Stromal cell of bone marrow (primary cell): ENCODE measurements around the gene EXOC6B.
A peak's percentile ranks its signal among the peaks of the same experiment; 100 is the strongest.

Source experiments
- DNase-seq: peaks from one replicate; pipeline ENCODE4 v3.0.0-alpha.2; 2012; ENCODE audit warnings: low read depth

EXOC6B gene

DNA sequence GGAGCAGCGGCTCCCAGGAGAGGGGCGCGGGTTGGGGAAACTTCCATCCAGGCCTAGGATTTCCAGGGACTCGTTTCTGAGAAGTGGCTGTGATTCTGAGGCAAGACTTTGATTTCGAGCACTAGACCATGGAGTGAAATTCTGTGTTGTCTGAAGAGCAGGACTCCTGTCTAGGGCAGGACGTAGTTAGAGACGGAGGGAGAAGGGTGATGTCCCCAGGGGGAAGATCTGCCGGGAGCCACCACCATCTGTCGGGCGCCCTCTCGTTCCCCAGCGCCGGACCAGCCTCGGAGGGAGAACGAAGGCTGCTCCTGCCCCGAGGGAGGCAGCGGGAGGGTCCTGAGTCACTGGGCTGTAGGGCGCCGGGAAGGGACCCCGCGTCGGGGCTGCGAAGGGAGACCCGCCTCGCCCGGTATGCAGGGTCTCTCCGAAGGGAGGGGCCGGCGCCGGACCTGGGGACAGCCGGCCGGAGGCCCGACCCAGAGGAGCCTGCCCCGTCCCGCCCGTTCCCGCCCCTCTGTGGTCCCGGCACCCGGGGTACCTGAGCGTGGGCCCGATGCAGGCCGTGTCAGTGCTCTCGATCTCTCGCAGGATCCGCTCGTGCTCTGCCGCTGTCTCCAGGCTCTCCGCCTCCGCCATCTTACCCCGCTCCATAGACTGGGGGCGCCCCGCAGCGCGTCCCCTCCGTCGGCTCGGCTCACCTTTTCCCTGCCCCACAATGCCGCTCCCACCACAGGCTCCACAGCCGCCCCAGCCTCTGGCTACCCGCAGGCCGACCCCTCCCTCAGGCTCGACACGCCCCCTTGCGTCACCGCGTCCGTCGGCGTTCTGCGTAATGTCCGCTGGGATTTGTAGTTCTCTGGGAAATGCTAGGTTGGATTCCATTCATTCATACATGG is at the start of gene EXOC6B:
EXOC6B (minus strand) TSS at position 777 of the 899 bp plus-strand sequence.
- peak; percentile 82 for DNase-seq

GRCh38 chr2:72871880-72872279 is 46.0 kb upstream of the EXOC6B start:
- no peak for DNase-seq

DNA sequence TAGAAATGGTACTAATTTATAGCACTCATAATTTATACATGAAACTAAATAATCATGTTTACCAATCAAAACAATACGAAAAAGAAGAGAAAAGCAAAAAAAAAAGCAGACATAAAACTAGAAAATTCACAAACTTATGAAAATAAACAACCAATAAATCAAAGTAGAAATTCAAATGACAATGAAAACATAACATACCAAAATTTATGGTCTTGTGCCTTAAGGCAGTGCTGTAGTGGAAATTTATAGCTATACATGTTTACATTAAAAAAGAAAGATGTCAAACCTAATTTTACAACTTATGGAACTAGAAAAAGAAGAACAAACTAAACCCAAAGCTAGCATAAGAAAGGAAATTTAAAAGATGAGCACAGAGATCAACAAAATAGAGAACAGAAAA is 45.2 kb upstream of the EXOC6B start:
- no peak for DNase-seq

- peak; percentile 32 for DNase-seq
These were observed 38.7 kb upstream of the EXOC6B start for GRCh38 chr2:72864500-72864899.

DNA sequence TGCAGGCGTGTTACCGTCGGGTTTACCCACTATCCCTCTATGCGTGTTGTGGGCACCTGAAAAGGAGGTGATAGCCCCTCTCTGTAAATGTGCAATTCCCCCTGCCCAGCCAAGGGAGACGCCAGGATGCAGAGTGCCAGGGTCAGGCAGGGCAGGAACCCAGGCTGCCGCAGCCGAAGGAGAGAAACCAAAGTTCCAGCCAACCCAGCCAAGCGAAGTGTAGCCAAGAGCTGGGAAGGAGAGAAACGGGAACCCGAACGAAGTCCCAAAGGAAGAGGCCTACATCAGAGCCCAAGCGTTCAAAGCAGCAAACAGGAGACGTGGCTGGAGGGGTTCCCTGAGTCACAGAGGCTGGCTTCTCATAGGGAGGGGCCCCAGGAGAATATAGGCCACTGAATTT is 37.2 kb upstream of the EXOC6B start:
- DNase-seq: no peak

DNA sequence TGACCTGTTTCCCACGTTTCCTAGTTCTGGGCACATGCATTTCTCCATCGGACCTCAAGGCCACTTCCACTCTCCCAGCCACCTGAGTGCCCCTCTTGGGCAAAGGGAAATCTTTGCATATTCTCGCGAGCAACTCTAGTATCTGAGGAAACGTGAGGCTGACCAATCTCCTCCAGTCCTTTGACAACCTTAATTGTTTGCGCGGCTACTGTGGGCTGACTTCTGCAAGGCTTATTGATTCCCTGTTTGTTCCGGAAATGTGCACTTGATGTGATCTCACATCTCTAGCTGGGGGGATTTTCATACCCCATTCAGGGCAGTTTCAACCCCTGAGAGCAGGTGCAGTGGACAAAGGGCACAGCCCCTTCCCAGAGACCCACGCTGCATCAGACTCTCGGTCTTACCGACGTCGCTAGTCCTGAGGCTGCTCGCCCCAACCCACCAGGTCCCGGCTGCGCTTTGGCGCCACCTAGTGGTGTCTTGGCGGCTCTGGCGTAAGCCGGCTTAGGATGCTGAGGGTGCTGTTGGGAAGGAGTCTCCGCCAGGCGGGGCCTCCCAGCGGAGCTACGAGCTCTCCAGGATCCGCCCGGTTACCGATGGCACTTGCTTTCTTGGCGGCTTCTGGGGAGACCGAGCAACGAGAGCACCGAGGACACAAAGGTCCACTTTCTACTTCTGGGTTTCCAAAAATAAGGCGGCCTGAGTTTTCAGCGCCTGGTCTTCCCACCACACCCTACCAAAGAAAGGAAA is 36.6 kb upstream of the EXOC6B start:
- DNase-seq: peak; percentile 68

DNA sequence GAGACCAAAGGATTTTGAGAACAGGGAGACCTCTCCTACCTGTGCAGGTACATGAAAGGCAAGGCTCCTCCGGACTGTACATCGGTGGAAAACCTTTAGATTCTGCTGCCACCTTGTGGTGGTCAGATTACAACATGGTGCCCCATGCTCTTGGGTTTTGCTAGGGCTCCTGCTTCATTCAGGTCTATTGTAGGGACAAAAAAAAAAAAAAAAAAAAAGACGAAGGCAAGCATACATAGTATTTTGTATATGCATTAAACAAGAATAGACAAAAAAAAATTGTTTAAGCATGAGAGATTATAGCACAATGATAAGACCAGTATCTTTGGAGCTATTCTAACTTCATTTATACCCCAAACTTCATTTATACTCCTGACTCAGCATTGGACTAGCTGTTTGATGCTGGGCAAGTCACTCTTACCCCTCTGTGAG is 34.0 kb upstream of the EXOC6B start:
- peak; percentile 22 for DNase-seq

DNA sequence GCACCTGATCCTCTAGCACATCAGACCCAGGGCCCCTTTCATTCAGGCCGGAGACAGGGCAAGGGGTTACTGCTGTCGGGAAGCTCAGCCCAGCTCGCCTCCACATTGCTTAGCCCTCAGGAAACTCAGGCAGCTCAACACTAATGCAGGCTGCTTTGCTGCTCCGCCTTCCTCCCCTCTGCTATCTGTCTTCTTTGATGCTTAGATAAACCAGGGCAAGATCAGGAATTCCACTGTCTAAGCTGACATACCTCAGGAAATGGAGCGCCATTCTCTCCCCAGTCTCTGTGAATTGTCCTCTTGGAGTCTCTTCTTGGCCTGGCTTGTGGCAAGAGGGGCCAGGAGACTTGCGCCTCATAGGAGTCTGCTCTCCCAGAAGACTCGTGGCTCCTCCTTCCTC is 25.5 kb upstream of the EXOC6B start:
- DNase-seq: no peak

- no peak for DNase-seq
These were observed 23.3 kb upstream of the EXOC6B start for GRCh38 chr2:72849138-72849462.

DNA sequence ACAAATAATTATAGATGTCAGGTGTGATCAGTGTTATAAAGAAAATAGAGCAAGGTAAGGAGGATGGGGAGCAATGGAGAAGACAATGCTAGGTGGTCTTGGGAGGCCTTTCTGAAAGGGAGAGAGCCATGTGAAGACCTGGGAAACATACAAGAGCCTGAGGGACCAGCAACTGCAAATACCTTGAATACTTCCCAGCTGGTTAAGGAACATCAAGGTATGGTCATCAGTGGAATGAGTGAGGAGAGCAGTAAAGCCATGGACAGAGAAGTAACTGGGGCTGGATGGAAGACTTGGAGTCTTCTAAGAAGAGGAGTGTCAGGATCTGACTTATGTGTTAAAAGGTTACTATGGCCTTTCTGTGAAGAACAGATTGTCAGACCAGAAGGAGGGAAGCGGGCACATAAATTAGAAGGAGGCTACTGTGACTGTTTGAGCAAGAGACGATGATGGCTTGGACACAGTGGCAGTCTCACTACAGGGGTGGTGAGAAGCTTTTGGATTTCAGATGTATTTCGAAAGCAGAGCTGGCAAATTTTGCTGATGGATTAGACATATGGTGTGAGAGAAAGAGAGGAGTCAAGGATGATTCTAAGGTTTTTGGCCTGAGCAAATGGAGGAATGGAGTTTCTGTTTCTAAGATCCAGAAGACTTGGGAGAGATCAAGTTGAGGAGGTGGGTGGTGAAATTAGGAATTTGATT is 22.8 kb upstream of the EXOC6B start:
- DNase-seq: no peak

GRCh38 chr2:72847534-72848315 is 21.9 kb upstream of the EXOC6B start:
- DNase-seq: no peak

GRCh38 chr2:72846171-72847095 is 20.6 kb upstream of the EXOC6B start:
- no peak for DNase-seq

GRCh38 chr2:72843301-72843700 is 17.5 kb upstream of the EXOC6B start:
- no peak for DNase-seq

GRCh38 chr2:72841462-72842125 is 15.8 kb upstream of the EXOC6B start:
- DNase-seq: no peak

- no peak for DNase-seq
These were observed 14.2 kb upstream of the EXOC6B start for GRCh38 chr2:72840066-72840465.

GRCh38 chr2:72837171-72837570 is 11.3 kb upstream of the EXOC6B start:
- DNase-seq: no peak

- DNase-seq: no peak
These were observed 9.6 kb upstream of the EXOC6B start for GRCh38 chr2:72835403-72835802.

DNA sequence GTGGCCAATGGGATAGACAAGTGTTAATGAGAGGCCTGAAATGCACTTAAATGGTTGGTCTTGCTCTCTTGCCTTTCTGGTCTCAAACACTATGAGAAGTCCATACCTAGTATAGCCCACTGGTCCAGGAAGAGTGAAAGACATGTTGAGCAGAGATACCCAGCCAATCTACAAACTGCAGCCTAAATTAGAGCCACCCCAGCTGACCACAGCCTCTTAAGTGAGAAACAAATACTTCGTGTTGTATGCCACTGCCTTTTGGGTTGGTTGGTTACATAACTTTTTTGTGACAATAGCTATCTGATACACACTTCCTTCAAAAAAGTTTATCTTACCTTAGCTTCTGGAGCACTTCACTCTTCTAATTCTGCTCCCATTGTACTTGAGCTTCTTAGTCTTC is 8.8 kb upstream of the EXOC6B start:
- no peak for DNase-seq

DNA sequence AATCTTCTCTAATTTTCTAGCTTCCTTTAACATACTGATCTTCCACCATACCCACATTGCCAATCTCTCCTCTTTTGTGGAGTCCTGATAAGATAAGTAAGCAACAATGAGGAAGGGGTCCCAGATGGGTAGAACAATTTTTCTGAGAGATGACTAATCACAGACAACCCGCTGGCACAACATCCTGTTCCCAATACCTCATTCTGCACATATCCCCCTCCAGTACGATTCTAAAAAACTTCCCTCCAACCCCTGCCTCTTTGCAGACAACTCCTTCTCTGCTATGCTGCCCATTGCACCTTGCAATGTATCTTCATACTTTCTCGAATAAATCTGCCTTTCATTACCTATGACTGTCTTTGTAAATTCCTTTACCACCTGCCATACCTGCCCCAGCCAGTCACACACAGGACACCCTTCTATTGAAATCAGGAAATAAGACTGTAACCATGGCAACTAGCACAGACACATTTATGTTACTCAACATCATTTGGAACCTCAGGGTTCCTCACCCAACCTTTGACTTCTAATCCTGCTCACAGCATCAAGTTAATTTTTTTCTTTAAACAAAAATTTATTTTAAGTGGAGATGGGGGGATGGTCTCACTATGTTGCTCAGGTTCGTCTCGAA is 7.4 kb upstream of the EXOC6B start:
- DNase-seq: no peak

DNA sequence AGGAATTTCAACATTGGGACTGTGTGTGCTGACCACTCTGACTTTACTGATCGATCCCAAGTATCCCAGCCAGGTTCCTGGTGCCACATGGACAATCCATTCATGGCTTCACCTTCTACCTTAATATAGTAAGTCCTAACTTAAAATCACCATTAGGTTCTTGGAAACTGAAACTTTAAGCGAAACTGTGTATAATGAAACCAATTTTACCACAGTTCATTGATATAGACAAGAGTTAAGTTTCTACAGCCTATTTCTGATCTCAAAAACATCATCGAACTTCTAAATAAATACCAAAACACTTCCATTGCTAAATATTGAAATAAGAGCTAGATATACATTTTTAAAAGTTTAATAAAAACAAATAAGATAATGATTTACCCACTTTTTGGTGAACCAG is 4.4 kb upstream of the EXOC6B start:
- DNase-seq: no peak
